Mesendoderm (in vitro differentiated cells): ENCODE data around the gene LRRN1.

Source experiments
- DNase-seq: peaks from one replicate; pipeline ENCODE4 v3.0.0; 2013
- H2AK5ac ChIP-seq: 2 replicates; pipeline ENCODE4 v1.6.1; 2013; ENCODE audit warnings: low read length, inconsistent platforms
- H2BK120ac ChIP-seq: 2 replicates; pipeline ENCODE4 v1.6.1; 2013; ENCODE audit warnings: low read depth, mild to moderate bottlenecking, low read length, moderate library complexity, mixed read lengths
- H2BK15ac ChIP-seq: replicated peaks from 2 replicates; pipeline ENCODE4 v1.6.1; 2013; ENCODE audit warnings: low read depth, mild to moderate bottlenecking, moderate library complexity
- H2BK5ac ChIP-seq: 2 replicates; pipeline ENCODE4 v1.6.1; 2013; ENCODE audit warnings: low read length, inconsistent platforms
- H3K18ac ChIP-seq: 2 replicates; pipeline ENCODE4 v1.6.1; 2013; ENCODE audit warnings: mild to moderate bottlenecking, low read length, mixed read lengths
- H3K23ac ChIP-seq: one replicate; pipeline ENCODE4 v1.6.1; 2013; ENCODE audit warnings: low read length
- H3K27ac ChIP-seq: 2 replicates; pipeline ENCODE4 v1.5.1; 2013; ENCODE audit warnings: low read depth, mild to moderate bottlenecking, inconsistent platforms, low read length, moderate library complexity
- H3K27me3 ChIP-seq: 2 replicates; pipeline ENCODE4 v1.6.1; 2013; ENCODE audit warnings: low read length, control low read depth, mild to moderate bottlenecking, inconsistent platforms; ENCODE audit not compliant: insufficient read depth, poor library complexity
- H3K36me3 ChIP-seq: 2 replicates; pipeline ENCODE4 v1.6.1; 2013; ENCODE audit warnings: low read length, inconsistent platforms; ENCODE audit not compliant: control insufficient read depth, insufficient read depth
- H3K4ac ChIP-seq: one replicate; pipeline ENCODE4 v1.6.1; 2013; ENCODE audit warnings: low read depth, mild to moderate bottlenecking, low read length, moderate library complexity
- H3K4me1 ChIP-seq: 2 replicates; pipeline ENCODE4 v1.6.1; 2013; ENCODE audit warnings: low read depth, low read length, inconsistent platforms; ENCODE audit not compliant: control insufficient read depth
- H3K4me2 ChIP-seq: 2 replicates; pipeline ENCODE4 v1.6.1; 2013; ENCODE audit warnings: low read length
- H3K4me3 ChIP-seq: 2 replicates; pipeline ENCODE4 v1.5.1; 2013; ENCODE audit warnings: mild to moderate bottlenecking, low read length
- H3K56ac ChIP-seq: one replicate; pipeline ENCODE4 v1.6.1; 2013; ENCODE audit warnings: low read length
- H3K79me1 ChIP-seq: 2 replicates; pipeline ENCODE4 v1.6.1; 2013; ENCODE audit warnings: low read length, inconsistent platforms
- H3K79me2 ChIP-seq: 2 replicates; pipeline ENCODE4 v1.6.1; 2013; ENCODE audit warnings: mild to moderate bottlenecking, low read length; ENCODE audit not compliant: control insufficient read depth, insufficient read depth
- H3K9ac ChIP-seq: 2 replicates; pipeline ENCODE4 v1.6.1; 2013; ENCODE audit warnings: low read length, inconsistent platforms
- H4K5ac ChIP-seq: one replicate; pipeline ENCODE4 v1.6.1; 2013; ENCODE audit warnings: low read length
- H4K8ac ChIP-seq: one replicate; pipeline ENCODE4 v1.6.1; 2013; ENCODE audit warnings: low read depth, mild to moderate bottlenecking, control low read depth, low read length, moderate library complexity
- WGBS: extraction: QIAGEN DNeasy Blood & Tissue Kit; methylation state at CpG from one replicate; pipeline ENCODE4 v1.1.7; 2013; ENCODE audit warnings: low lambda C conversion rate, missing lambda C conversion rate; ENCODE audit not compliant: insufficient coverage; ENCODE audit errors: extremely low coverage; 5-methylcytosine and 5-hydroxymethylcytosine counted together

Gene LRRN1

DNA sequence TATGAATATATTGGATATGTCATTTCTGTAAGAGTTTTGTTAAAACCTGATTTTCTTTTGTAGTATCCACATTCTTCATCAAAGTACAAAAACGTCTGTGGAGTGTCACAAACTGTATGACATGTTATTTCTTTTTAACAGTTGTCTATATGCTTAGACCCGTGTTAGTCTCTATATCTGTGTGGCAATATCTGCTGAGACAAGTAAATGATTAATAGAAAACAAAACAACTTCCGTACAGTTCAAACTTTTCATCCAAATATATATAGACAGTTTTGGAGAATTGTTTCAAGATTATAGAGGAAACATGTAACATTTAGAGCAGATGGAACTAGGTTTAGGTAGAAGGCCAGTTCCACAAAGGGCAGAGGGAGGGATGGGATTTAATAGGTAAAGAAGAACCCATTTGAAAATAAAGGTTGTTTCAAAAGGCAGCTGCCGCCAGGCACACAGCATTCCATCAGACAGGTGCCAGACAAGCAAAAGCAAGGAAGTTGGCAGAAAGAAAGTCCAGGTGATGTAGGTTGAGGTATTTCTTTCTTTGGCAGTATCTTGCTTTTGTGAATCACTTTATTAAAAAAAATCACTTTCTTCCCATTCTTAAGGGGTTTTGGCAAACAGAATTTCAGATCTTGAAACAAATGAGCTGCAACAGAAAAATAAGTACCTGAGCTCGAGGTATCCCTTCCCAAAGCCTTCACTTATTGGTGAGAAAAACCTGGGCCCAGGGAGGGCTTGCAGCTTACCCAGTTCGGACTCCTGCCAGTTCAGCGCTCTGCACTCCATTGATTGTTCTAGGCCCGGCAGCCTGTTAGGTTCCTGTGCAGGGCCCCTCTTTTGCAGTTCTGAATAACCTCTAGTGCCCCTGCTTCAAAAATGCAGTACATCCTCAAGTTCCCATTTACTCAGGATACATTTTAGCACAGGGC is 49.0 kb downstream of the LRRN1 start:
- WGBS: no CpG with 5 or more reads among the region's 8 CpGs
- Histone ChIP-seq H3K36me3 (peaks cover 2% of the 10 kb centered on the region), H3K27ac (no peak overlapping the region)

DNA sequence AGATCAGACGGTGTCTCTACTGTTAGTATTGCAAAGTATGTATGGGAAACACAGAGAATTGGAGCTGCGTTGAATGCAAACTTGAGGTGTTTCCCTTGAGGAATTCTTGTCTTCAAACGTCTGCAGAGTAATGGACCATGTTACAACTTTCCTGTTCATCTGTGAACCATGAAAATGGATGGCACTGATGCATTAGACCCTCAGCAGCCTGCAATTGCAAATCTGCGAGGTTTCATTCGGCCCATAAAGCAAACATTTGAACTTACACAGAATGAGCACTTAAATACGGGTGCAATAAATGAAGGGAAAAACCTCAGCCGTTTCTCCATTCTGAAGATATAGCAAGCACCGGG is 49.7 kb downstream of the LRRN1 start:
- H3K36me3 ChIP-seq: peaks cover 2% of the 10 kb centered on the region
- H3K18ac ChIP-seq: no peak overlapping the region
- H3K27me3 ChIP-seq: no peaks in the 10 kb centered on the region
- peaks cover 2% of the 10 kb centered on the region for H3K79me1 ChIP-seq
- H3K27ac ChIP-seq: no peak overlapping the region
- H3K23ac ChIP-seq: no peak overlapping the region
- H3K4me3 ChIP-seq: no peak overlapping the region
- no peak overlapping the region for H3K56ac ChIP-seq
- no peak overlapping the region for H3K4ac ChIP-seq
- H3K79me2 ChIP-seq: no peaks in the 10 kb centered on the region
- no peak overlapping the region for H2BK120ac ChIP-seq
- DNase-seq: no peak
- H4K8ac ChIP-seq: no peak overlapping the region
- no peak overlapping the region for H3K4me2 ChIP-seq
- no peak overlapping the region for H4K5ac ChIP-seq
- peaks cover 2% of the 10 kb centered on the region for H3K4me1 ChIP-seq
- no peak overlapping the region for H2BK15ac ChIP-seq
- H3K9ac ChIP-seq: no peak overlapping the region
- H2BK5ac ChIP-seq: no peak overlapping the region
- H2AK5ac ChIP-seq: no peak overlapping the region
- no CpG with 5 or more reads among the region's 8 CpGs for WGBS

More for the DNA sequence above, 49.0 kb downstream of the LRRN1 start:
- peaks cover 2% of the 10 kb centered on the region for H3K79me1 ChIP-seq
- H3K56ac ChIP-seq: no peak overlapping the region
- H3K4ac ChIP-seq: no peak overlapping the region
- H3K23ac ChIP-seq: no peak overlapping the region
- no peak overlapping the region for H3K9ac ChIP-seq
- H2BK15ac ChIP-seq: no peak overlapping the region
- no peak overlapping the region for H3K4me3 ChIP-seq
- no peak overlapping the region for H2BK5ac ChIP-seq
- no peak overlapping the region for H4K8ac ChIP-seq
- H4K5ac ChIP-seq: no peak overlapping the region
- no peak overlapping the region for H3K4me2 ChIP-seq
- H3K79me2 ChIP-seq: no peaks in the 10 kb centered on the region
- no peaks in the 10 kb centered on the region for H3K4me1 ChIP-seq
- no peak overlapping the region for H2BK120ac ChIP-seq
- no peak for DNase-seq
- H3K18ac ChIP-seq: no peak overlapping the region
- no peaks in the 10 kb centered on the region for H3K27me3 ChIP-seq
- no peak overlapping the region for H2AK5ac ChIP-seq

DNA sequence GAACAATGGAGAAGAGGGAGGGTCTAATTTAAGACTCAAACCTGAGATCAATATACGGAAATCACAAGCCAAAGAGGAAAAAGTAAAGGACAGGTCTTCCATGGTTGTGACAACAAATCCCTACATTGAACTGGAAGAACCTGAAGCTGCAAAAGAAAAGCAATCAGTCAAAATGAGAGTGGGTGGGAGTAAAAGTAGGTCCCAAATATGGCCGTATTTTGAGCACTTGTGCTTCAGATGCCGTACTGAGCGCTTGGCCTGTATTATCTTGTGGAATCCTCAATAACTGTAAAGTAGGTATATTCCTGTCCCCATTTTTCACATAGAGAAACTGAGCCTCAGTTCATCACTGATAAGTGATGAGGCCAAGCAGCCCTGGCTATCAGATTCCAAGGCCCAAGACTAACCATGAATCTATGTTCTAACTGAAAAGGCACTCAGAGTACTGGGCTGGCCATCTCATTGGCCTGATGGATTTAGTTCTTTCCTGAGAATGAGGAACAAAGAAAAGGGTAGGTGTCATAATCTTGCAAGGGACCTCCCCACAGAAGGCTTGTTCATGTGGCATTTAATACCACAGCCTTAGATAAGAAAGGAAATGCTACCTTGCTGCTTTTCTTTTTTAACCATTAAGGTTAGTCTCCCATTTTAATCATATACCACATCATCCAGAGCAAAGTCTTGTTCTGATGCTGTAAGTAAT is 52.5 kb downstream of the LRRN1 start:
- Histone ChIP-seq H3K27ac (no peak overlapping the region), H3K27me3 (no peaks in the 10 kb centered on the region), H3K4me2 (no peak overlapping the region), H3K9ac (no peak overlapping the region), H3K36me3 (no peaks in the 10 kb centered on the region), H2BK120ac (no peak overlapping the region), H3K4me1 (peaks cover 2% of the 10 kb centered on the region), H3K4me3 (no peak overlapping the region), H2AK5ac (no peak overlapping the region), H2BK15ac (no peak overlapping the region), H3K23ac (no peak overlapping the region), H4K5ac (no peak overlapping the region), H4K8ac (no peak overlapping the region), H2BK5ac (no peak overlapping the region), H3K79me1 (no peaks in the 10 kb centered on the region), H3K56ac (no peak overlapping the region), H3K4ac (no peak overlapping the region), H3K79me2 (no peaks in the 10 kb centered on the region), H3K18ac (no peak overlapping the region)
- WGBS: no CpG with 5 or more reads among the region's 4 CpGs
- peak; percentile 10 for DNase-seq

DNA sequence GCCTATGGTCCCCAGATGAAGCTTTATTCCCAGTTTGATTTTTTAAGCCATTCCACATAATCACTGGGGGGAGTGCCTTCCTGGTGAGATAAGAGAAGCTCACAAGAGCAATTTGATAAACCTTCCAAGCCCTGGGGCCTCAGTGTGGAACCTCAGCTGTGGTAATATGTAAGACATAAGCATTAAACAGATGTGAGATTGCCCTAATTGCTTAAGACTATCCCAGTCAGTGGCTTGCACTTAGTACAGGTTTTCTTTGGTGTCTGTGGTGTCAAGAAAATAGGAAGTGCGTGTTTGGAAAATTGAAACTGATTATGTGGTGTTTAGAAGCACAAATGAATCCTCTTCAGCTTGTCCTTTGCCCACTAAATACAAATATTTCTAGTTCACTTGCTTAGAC is 54.3 kb downstream of the LRRN1 start:
- no peak overlapping the region for H3K18ac ChIP-seq
- H3K23ac ChIP-seq: no peak overlapping the region
- no peak overlapping the region for H2BK5ac ChIP-seq
- no peak overlapping the region for H4K8ac ChIP-seq
- peaks cover 2% of the 10 kb centered on the region for H3K4me1 ChIP-seq
- H2BK120ac ChIP-seq: no peak overlapping the region
- H3K36me3 ChIP-seq: no peaks in the 10 kb centered on the region
- H4K5ac ChIP-seq: no peak overlapping the region
- no peak overlapping the region for H3K9ac ChIP-seq
- no peak overlapping the region for H3K4me2 ChIP-seq
- H3K4me3 ChIP-seq: no peak overlapping the region
- no peaks in the 10 kb centered on the region for H3K79me2 ChIP-seq
- H3K79me1 ChIP-seq: no peaks in the 10 kb centered on the region
- H3K56ac ChIP-seq: no peak overlapping the region
- no peak overlapping the region for H3K27ac ChIP-seq
- no peaks in the 10 kb centered on the region for H3K27me3 ChIP-seq
- no peak overlapping the region for H2BK15ac ChIP-seq
- peak; percentile 29 for DNase-seq
- no CpG with 5 or more reads among the region's 1 CpG for WGBS
- no peak overlapping the region for H2AK5ac ChIP-seq
- H3K4ac ChIP-seq: no peak overlapping the region

DNA sequence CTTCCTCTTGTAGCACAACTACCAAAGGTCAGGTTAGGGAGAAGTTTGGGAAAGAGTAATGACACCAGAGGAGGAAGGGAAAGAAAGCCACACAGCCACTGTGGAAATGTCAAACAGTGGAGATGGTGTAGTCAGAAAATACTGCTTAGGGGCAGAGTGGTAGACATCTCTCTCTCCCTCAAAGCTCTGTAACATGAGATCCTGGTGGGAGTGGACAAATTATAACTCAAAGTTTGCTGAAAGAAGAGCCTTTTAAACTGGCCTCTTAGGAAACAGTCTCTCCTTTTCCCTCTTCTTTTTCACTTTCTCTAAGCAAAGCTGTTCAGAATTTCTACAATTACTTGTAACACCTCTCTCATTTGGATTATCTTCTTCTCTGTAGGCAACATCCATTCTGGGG is 55.8 kb downstream of the LRRN1 start:
- no peak overlapping the region for H3K4ac ChIP-seq
- H3K27me3 ChIP-seq: no peaks in the 10 kb centered on the region
- no peak overlapping the region for H3K9ac ChIP-seq
- no peak overlapping the region for H4K8ac ChIP-seq
- H2BK15ac ChIP-seq: no peak overlapping the region
- no peaks in the 10 kb centered on the region for H3K79me2 ChIP-seq
- H4K5ac ChIP-seq: no peak overlapping the region
- H3K23ac ChIP-seq: no peak overlapping the region
- H3K36me3 ChIP-seq: no peaks in the 10 kb centered on the region
- no peak overlapping the region for H3K4me2 ChIP-seq
- no peak for DNase-seq
- no peak overlapping the region for H2BK120ac ChIP-seq
- no peak overlapping the region for H3K56ac ChIP-seq
- H2BK5ac ChIP-seq: no peak overlapping the region
- peaks cover 2% of the 10 kb centered on the region for H3K4me1 ChIP-seq
- no peak overlapping the region for H2AK5ac ChIP-seq
- no peak overlapping the region for H3K18ac ChIP-seq
- no peaks in the 10 kb centered on the region for H3K79me1 ChIP-seq
- H3K27ac ChIP-seq: no peak overlapping the region
- H3K4me3 ChIP-seq: no peak overlapping the region
